AG04450 (cell line): Measurements from ENCODE around the gene TM4SF4. TPM values are rescaled to one million over a fixed set of nuclear protein-coding genes. Genes with fewer than 3 reads are reported as not detected.

Source experiments
- CTCF ChIA-PET: fragments of 300-600, 350-600 bp; formaldehyde crosslinking; extraction: SDS; loops from one replicate; lab custom pipeline; 2022; ENCODE audit warnings: antibody characterized with exemption, inconsistent platforms; lab: Charles Lee
- POLR2A ChIA-PET: fragments of 350-600 bp; formaldehyde crosslinking; extraction: SDS; loops from one replicate; lab custom pipeline; 2021; ENCODE audit warnings: antibody characterized with exemption, inconsistent platforms; lab: Yijun Ruan, JAX
- DNase-seq: peaks from one replicate; pipeline ENCODE4 v3.0.0-alpha.2; 2011; ENCODE audit warnings: low read depth, low spot score
- H3K27ac ChIP-seq: one replicate; pipeline ENCODE4 v1.5.1; 2012; ENCODE audit warnings: low read depth, low read length, control low read depth
- H3K27me3 ChIP-seq: one replicate; pipeline ENCODE4 v1.6.0; 2012; ENCODE audit warnings: low read length; ENCODE audit not compliant: control insufficient read depth, insufficient read depth
- H3K4me3 ChIP-seq: 2 replicates; pipeline ENCODE4 v1.5.1; 2011; ENCODE audit warnings: mild to moderate bottlenecking, low read depth, low read length, control low read depth
- H3K9me3 ChIP-seq: 2 replicates; pipeline ENCODE4 v1.5.1; 2012; ENCODE audit warnings: low read length; ENCODE audit not compliant: control insufficient read depth, insufficient read depth
- CTCF ChIP-seq: IDR thresholded peaks from 2 replicates; pipeline ENCODE4 v1.5.1; 2011; ENCODE audit warnings: low read depth, low read length, control low read depth, inconsistent platforms
- polyA plus RNA-seq: library from polyadenylated mRNA; depleted of rRNA; stranded (reverse); fragments of >200 nt; gene quantifications from 2 replicates; pipeline ENCODE4 v1.2.3, GENCODE V29; 2011

TM4SF4 gene
- polyA plus RNA-seq, 1 experiment, result 0.32 TPM

GRCh38 chr3:149465351-149465883 lies 9.1 kb upstream of the TM4SF4 start:
- no peak for DNase-seq
- no peak overlapping the region for H3K4me3 ChIP-seq
- peaks cover 14% of the 10 kb centered on the region for H3K9me3 ChIP-seq
- no peaks in the 10 kb centered on the region for H3K27me3 ChIP-seq
- ChIA-PET POLR2A (interaction anchor here (0.6 kb wide), 1 partner anchor 38 kb away, joined by 7 read pairs; no protein-coding TSS in a partner anchor), CTCF (interaction anchor here (1.0 kb wide), 1 partner anchor 14 kb away, joined by 3 read pairs; no protein-coding TSS in a partner anchor)
- TF ChIP-seq CTCF, result no peak
- H3K27ac ChIP-seq, result peak overlapping the region; percentile 42

GRCh38 chr3:149466192-149466591 lies 8.3 kb upstream of the TM4SF4 start:
- TF ChIP-seq CTCF, result no peak
- DNase-seq, result peak; percentile 67
- POLR2A ChIA-PET, result interaction anchor here (1.1 to 1.2 kb wide), 2 partner anchors 11 to 65 kb away, joined by 4 to 5 read pairs; no protein-coding TSS in a partner anchor
- Histone ChIP-seq H3K27ac (peak overlapping the region; percentile 95), H3K9me3 (peaks cover 14% of the 10 kb centered on the region), H3K27me3 (no peaks in the 10 kb centered on the region), H3K4me3 (no peak overlapping the region)
- CTCF ChIA-PET, result interaction anchor here (1.0 to 1.3 kb wide), 3 partner anchors 10 to 345 kb away, joined by 3 to 4 read pairs (median 3); no protein-coding TSS in a partner anchor

- Histone ChIP-seq H3K27me3 (no peaks in the 10 kb centered on the region), H3K4me3 (no peak overlapping the region), H3K9me3 (peaks cover 13% of the 10 kb centered on the region), H3K27ac (no peak overlapping the region)
- DNase-seq, result no peak
- no peak for TF ChIP-seq CTCF
- POLR2A ChIA-PET, result no interaction called here
- CTCF ChIA-PET, result interaction anchor here (0.8 to 1.0 kb wide), 2 partner anchors 11 to 513 kb away, joined by 3 to 6 read pairs; no protein-coding TSS in a partner anchor
Measured at GRCh38 chr3:149468504-149469212, 5.8 kb upstream of the TM4SF4 start.

- no peak for DNase-seq
- ChIA-PET CTCF (interaction anchor here (0.8 to 1.5 kb wide), 3 partner anchors 9 to 515 kb away, joined by 3 to 5 read pairs (median 4); no protein-coding TSS in a partner anchor), POLR2A (interaction anchor here (1.1 kb wide), 1 partner anchor 22 kb away, joined by 3 read pairs; no protein-coding TSS in a partner anchor)
- no peak for TF ChIP-seq CTCF
- no peaks in the 10 kb centered on the region for H3K9me3 ChIP-seq
- no peak overlapping the region for H3K4me3 ChIP-seq
- H3K27ac ChIP-seq, result no peak overlapping the region
- no peaks in the 10 kb centered on the region for H3K27me3 ChIP-seq
Measured at GRCh38 chr3:149470381-149470780, 4.1 kb upstream of the TM4SF4 start.
